CD4-positive, alpha-beta T cell treated with Interleukin-1 beta for 1 hour (primary cell): ENCODE data around the gene AFAP1L1.

Experiments used
- DNase-seq, 2 donors: peaks; one replicate each; pipeline ENCODE4 v3.0.0-alpha.2; 2020 to 2022

Gene AFAP1L1

GRCh38 chr5:149288436-149288835, 16.8 kb downstream of the AFAP1L1 start:
- DNase-seq, result no peak

GRCh38 chr5:149289301-149289700, 17.6 kb downstream of the AFAP1L1 start:
- DNase-seq, result no peak

GRCh38 chr5:149294872-149295829, 23.5 kb downstream of the AFAP1L1 start:
- DNase-seq, result no peak

GRCh38 chr5:149297340-149298025, 25.8 kb downstream of the AFAP1L1 start:
- no peak for DNase-seq

- no peak for DNase-seq
Observed at GRCh38 chr5:149298163-149298562, 26.5 kb downstream of the AFAP1L1 start.

- DNase-seq, result no peak
Observed at GRCh38 chr5:149298842-149299404, 27.3 kb downstream of the AFAP1L1 start.

GRCh38 chr5:149299451-149300054, 27.9 kb downstream of the AFAP1L1 start:
- DNase-seq, result no peak

GRCh38 chr5:149300441-149300840, 28.8 kb downstream of the AFAP1L1 start:
- no peak for DNase-seq

GRCh38 chr5:149301049-149301743, 29.5 kb downstream of the AFAP1L1 start:
- DNase-seq, result no peak

- no peak for DNase-seq
Observed at GRCh38 chr5:149301744-149302380, 30.2 kb downstream of the AFAP1L1 start.

- DNase-seq, result no peak
Observed at GRCh38 chr5:149302641-149303040, 31.0 kb downstream of the AFAP1L1 start.

- no peak for DNase-seq
Observed at GRCh38 chr5:149303210-149303609, 31.6 kb downstream of the AFAP1L1 start.

GRCh38 chr5:149304195-149305078, 32.8 kb downstream of the AFAP1L1 start:
- DNase-seq, result no peak

GRCh38 chr5:149309354-149309753, 37.7 kb downstream of the AFAP1L1 start:
- no peak for DNase-seq

- DNase-seq, result no peak
Observed at GRCh38 chr5:149310488-149310887, 38.8 kb downstream of the AFAP1L1 start.

GRCh38 chr5:149310947-149311658, 39.4 kb downstream of the AFAP1L1 start:
- DNase-seq, result no peak

GRCh38 chr5:149313151-149313841, 41.6 kb downstream of the AFAP1L1 start:
- DNase-seq, result no peak

- no peak for DNase-seq
Observed at GRCh38 chr5:149314571-149315111, 43.0 kb downstream of the AFAP1L1 start.

GRCh38 chr5:149315753-149316152, 44.1 kb downstream of the AFAP1L1 start:
- no peak for DNase-seq
